ACC112 (cell line): ENCODE measurements around the gene CDC42EP3.
A peak's percentile ranks its signal among the peaks of the same experiment; 100 is the strongest.

Experiments used
- H2AFZ ChIP-seq: fragments of 200-600 bp; sonication (generic); one replicate; pipeline ENCODE4 v1.6.0; 2017; ENCODE audit warnings: antibody characterized with exemption, low read length; ENCODE audit not compliant: unreplicated experiment
- H3K27ac ChIP-seq: fragments of 200-600 bp; sonication (generic); 2 replicates; pipeline ENCODE4 v1.5.1; 2014; ENCODE audit warnings: low read depth, mild to moderate bottlenecking, antibody characterized with exemption, low read length, moderate library complexity
- H3K27me3 ChIP-seq: fragments of 200-600 bp; sonication (generic); 2 replicates; pipeline ENCODE4 v1.6.1; 2014; ENCODE audit warnings: mild to moderate bottlenecking, antibody characterized with exemption, low read length, moderate library complexity, mixed read lengths; ENCODE audit not compliant: insufficient read depth
- H3K36me3 ChIP-seq: fragments of 200-600 bp; sonication (generic); 2 replicates; pipeline ENCODE4 v1.6.1; 2016; ENCODE audit warnings: mild to moderate bottlenecking, antibody characterized with exemption, low read length, moderate library complexity, mixed read lengths; ENCODE audit not compliant: insufficient read depth
- H3K4me1 ChIP-seq: fragments of 200-600 bp; sonication (generic); one replicate; pipeline ENCODE4 v1.6.1; 2016; ENCODE audit warnings: low read length, mixed read lengths; ENCODE audit not compliant: insufficient read depth, unreplicated experiment, control insufficient read depth
- H3K4me3 ChIP-seq: fragments of 200-600 bp; sonication (generic); 2 replicates; pipeline ENCODE4 v1.5.1; 2014; ENCODE audit warnings: mild to moderate bottlenecking, low read depth, low read length
- H3K79me2 ChIP-seq: fragments of 200-600 bp; sonication (generic); one replicate; pipeline ENCODE4 v1.6.0; 2016; ENCODE audit warnings: low read length; ENCODE audit not compliant: control insufficient read depth, unreplicated experiment, insufficient read depth

The CDC42EP3 gene

DNA sequence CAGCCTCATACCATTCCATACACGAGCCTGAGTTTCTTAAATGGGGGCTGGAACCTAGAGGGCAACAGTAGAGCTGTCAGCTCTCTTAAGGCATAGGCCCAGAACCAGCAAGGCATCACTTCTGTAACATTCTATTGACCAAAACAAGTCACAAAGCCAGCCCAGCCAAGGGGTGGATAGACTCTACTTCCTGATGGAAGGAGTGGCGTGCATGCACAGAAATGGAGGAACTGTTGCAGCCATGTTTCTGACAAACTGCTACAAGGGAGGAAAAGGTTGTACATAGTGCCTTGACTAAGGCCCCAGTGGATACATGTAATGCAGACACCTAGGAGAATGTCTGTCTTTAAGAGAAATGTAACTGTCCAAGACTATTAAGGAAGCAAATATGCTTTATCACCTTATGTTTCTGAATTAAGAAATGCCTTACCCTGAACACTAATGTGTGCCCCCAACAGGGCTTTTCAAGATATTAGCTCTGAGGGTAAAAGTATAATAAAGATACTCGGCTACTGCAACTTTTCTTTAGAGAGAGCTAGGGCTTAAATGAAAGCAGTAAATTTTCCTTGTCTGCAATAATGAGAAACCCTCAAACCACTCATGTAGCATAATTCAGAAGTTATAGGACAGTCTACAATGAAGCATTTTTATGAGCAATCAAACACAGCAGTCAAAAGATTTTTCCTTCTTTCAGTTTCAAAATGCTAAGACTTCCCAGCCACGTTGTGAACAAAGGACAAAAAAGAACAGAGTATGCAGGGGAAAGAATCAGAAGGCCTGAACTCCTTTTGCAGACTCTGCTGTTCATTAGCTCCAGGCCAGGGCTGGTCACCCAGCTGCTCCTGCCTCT lies 35.1 kb upstream of the CDC42EP3 start:
- Histone ChIP-seq H3K4me1 (peaks cover 25% of the 10 kb centered on the region), H3K4me3 (no peak overlapping the region), H3K79me2 (no peaks in the 10 kb centered on the region), H2AFZ (peak overlapping the region; percentile 59), H3K36me3 (no peaks in the 10 kb centered on the region), H3K27me3 (no peaks in the 10 kb centered on the region), H3K27ac (no peak overlapping the region)

DNA sequence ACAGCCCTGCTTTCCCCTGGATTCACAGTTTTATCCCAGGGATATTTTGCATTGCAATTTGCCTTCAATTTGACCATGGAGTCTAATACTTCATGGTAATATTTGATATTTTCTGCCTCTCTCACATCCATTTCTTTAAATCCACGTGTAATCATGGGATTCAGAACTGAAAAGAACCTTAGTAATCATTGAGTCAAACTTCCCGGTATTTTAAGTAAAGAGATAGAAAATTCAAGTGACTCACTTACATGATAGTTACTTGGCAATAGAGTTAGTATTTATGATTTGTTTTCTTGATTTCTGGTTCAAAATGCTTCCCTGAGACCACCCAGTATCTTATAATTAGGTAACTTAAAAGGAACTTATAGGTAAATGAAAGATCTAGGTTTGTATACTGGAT lies 33.7 kb upstream of the CDC42EP3 start:
- H3K36me3 ChIP-seq, result no peaks in the 10 kb centered on the region
- H3K27me3 ChIP-seq, result no peaks in the 10 kb centered on the region
- H2AFZ ChIP-seq, result no peak overlapping the region
- peaks cover 16% of the 10 kb centered on the region for H3K4me1 ChIP-seq
- H3K79me2 ChIP-seq, result no peaks in the 10 kb centered on the region
- no peak overlapping the region; the same call in 1 of the 2 replicates for H3K27ac ChIP-seq
- H3K4me3 ChIP-seq, result no peak overlapping the region

GRCh38 chr2:37698931-37699481 lies 27.6 kb upstream of the CDC42EP3 start:
- no peaks in the 10 kb centered on the region for H3K27me3 ChIP-seq
- peak overlapping the region; percentile 32 for H2AFZ ChIP-seq
- no peak overlapping the region for H3K27ac ChIP-seq
- H3K4me3 ChIP-seq, result no peak overlapping the region
- H3K36me3 ChIP-seq, result no peaks in the 10 kb centered on the region
- peaks cover 15% of the 10 kb centered on the region for H3K4me1 ChIP-seq
- no peaks in the 10 kb centered on the region for H3K79me2 ChIP-seq

DNA sequence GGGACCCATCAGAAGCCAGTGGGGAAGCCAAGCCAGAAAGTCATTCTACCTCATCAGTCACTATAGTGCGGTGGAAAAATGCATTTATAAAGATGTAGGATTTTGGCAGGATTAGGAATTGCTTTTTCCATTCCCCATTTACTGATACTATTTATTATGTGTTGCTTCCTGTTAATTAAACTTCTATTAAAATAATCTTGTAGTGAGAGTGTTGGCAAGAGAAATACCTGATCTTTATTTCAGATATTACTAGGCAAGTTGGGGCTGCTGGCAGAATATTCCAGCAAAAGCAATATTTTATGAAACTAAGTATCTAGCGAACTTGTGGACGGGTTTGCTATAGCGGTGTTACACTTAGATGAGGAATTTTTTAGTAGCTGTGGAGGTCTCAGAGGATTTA lies 23.9 kb upstream of the CDC42EP3 start:
- Histone ChIP-seq H3K27me3 (no peaks in the 10 kb centered on the region), H3K27ac (no peak overlapping the region), H2AFZ (no peak overlapping the region), H3K36me3 (no peaks in the 10 kb centered on the region), H3K79me2 (no peaks in the 10 kb centered on the region), H3K4me1 (peaks cover 15% of the 10 kb centered on the region), H3K4me3 (no peak overlapping the region)

GRCh38 chr2:37692711-37693110 lies 21.3 kb upstream of the CDC42EP3 start:
- Histone ChIP-seq H3K4me3 (no peak overlapping the region), H2AFZ (no peak overlapping the region), H3K27ac (no peak overlapping the region), H3K79me2 (no peaks in the 10 kb centered on the region), H3K36me3 (no peaks in the 10 kb centered on the region), H3K27me3 (no peaks in the 10 kb centered on the region), H3K4me1 (peaks cover 10% of the 10 kb centered on the region)

GRCh38 chr2:37689751-37690150 lies 18.3 kb upstream of the CDC42EP3 start:
- no peak overlapping the region for H3K4me3 ChIP-seq
- H2AFZ ChIP-seq, result no peak overlapping the region
- H3K27me3 ChIP-seq, result no peaks in the 10 kb centered on the region

DNA sequence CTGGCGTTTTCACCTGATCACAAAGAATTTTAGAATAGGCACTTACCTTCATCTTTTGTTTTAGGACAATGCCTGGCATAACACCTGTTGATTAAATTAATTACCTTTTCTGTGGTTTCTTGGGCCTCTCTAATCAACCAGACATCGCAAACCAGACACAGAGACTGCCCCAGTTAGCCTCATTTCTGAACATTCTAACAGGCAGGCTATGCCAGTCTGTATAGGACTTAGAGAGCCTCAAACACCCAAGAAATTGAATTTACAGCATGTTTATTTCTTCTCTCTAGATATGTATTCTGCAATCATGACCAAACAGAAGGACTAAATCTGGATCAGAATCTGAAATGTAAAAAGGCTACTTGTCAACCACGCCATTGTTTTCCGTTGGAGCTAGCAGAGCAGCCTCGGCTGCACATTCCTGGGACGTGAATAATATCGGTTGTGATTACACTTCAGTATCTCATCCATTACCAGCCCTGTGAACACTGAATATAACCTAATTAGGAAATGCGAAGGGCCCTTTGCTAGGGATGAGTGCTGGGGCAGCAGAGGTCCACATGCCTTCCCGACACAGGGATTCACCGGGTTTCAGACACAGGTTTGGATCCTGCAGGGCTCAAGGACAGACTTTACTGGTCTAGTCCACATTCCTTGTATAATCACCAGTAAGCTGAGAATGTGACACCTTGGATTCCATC lies 17.5 kb upstream of the CDC42EP3 start:
- Histone ChIP-seq H3K27me3 (no peaks in the 10 kb centered on the region), H3K4me3 (no peak overlapping the region), H2AFZ (no peak overlapping the region), H3K36me3 (no peaks in the 10 kb centered on the region), H3K79me2 (no peaks in the 10 kb centered on the region), H3K4me1 (peaks cover 15% of the 10 kb centered on the region), H3K27ac (peak overlapping the region; percentile 69)

More at GRCh38 chr2:37689751-37690150, 18.3 kb upstream of the CDC42EP3 start:
- Histone ChIP-seq H3K4me1 (peaks cover 10% of the 10 kb centered on the region), H3K79me2 (no peaks in the 10 kb centered on the region), H3K27ac (no peak overlapping the region), H3K36me3 (no peaks in the 10 kb centered on the region)

GRCh38 chr2:37686792-37687526 lies 15.5 kb upstream of the CDC42EP3 start:
- no peak overlapping the region for H3K4me3 ChIP-seq
- peaks cover 18% of the 10 kb centered on the region for H3K4me1 ChIP-seq
- no peaks in the 10 kb centered on the region for H3K79me2 ChIP-seq

DNA sequence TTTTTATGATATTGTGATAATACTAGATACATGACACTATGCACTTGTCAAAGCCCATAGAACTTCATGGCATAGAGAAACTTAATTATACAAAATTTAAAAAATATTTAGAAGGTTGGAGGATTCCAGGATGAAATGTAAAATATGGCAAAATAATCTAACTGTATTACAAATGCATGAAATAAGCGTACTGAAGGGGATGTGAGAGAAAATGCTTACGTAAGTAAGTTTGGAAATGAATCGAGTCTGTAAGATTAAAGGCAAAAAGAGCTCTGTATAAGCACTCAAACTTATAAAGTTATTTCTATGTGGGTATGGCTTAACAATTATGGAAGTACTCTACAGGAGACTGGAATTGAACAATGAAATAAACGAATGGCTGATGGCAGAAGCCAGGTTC lies 13.4 kb upstream of the CDC42EP3 start:
- no peak overlapping the region for H3K27ac ChIP-seq
- no peak overlapping the region for H3K4me3 ChIP-seq
- no peak overlapping the region for H2AFZ ChIP-seq
- peaks cover 18% of the 10 kb centered on the region for H3K4me1 ChIP-seq
- no peaks in the 10 kb centered on the region for H3K36me3 ChIP-seq
- H3K27me3 ChIP-seq, result no peaks in the 10 kb centered on the region
- no peaks in the 10 kb centered on the region for H3K79me2 ChIP-seq

More at GRCh38 chr2:37686792-37687526, 15.5 kb upstream of the CDC42EP3 start:
- Histone ChIP-seq H2AFZ (no peak overlapping the region), H3K27ac (no peak overlapping the region), H3K27me3 (no peaks in the 10 kb centered on the region), H3K36me3 (no peaks in the 10 kb centered on the region)
